SK-N-SH (cell line): ENCODE data around the gene TMEM25.

Experiments used
- CTCF ChIP-seq: fragments of 200-600 bp; sonication (generic); IDR thresholded peaks from 2 replicates; pipeline ENCODE4 v1.6.1; 2017; ENCODE audit warnings: antibody characterized with exemption, mild to moderate bottlenecking, moderate library complexity
- EP300 ChIP-seq, 2 experiments: IDR thresholded peaks; 2 replicates each; pipeline versions ENCODE4 v1.4.0 to v1.6.1; 2012; ENCODE audit warnings: borderline replicate concordance in 1 of 2, low read depth in 1 of 2, low read length in 1 of 2
- EZH2phosphoT487 ChIP-seq: fragments of 200-600 bp; sonication (generic); IDR thresholded peaks from 2 replicates; pipeline ENCODE4 v1.6.1; 2017; ENCODE audit warnings: low read depth, mixed run types, mild to moderate bottlenecking, antibody characterized with exemption, moderate library complexity, borderline replicate concordance
- IRF3 ChIP-seq: fragments of 150-350 bp; IDR thresholded peaks from 2 replicates; pipeline ENCODE4 v1.6.1; 2016; ENCODE audit warnings: mild to moderate bottlenecking, low read depth, low read length
- MXI1 ChIP-seq: IDR thresholded peaks from 2 replicates; pipeline ENCODE4 v1.6.1; 2012; ENCODE audit warnings: mild to moderate bottlenecking, low read depth, low read length, improper control_type of control experiment
- USF2 ChIP-seq: fragments of 150-350 bp; IDR thresholded peaks from 2 replicates; pipeline ENCODE4 v1.6.1; 2017; ENCODE audit warnings: antibody characterized with exemption, low read length, low read depth, borderline replicate concordance
- YY1 ChIP-seq: IDR thresholded peaks from 2 replicates; pipeline ENCODE4 v1.4.0; 2012; ENCODE audit warnings: low read depth, mild to moderate bottlenecking

GRCh38 chr11:118572981-118573550 lies 42.1 kb downstream of the TMEM25 start:
- no peak for TF ChIP-seq CTCF
- TF ChIP-seq EP300 (IDR thresholded peaks at IDR 0.05; ENCODE audit: borderline replicate concordance in 1 of 2, low read depth in 1 of 2, low read length in 1 of 2), result no peak
- TF ChIP-seq YY1, result no peak
- no peak; the same call in 1 of the 2 replicates for TF ChIP-seq MXI1
- TF ChIP-seq USF2, result no peak
- no peak for TF ChIP-seq IRF3
- TF ChIP-seq EZH2phosphoT487, result no peak
